Right lobe of liver (tissue), 6 donors: Measurements from ENCODE around the gene EWSR1. TPM values are rescaled to one million over a fixed set of nuclear protein-coding genes. Genes with fewer than 3 reads are reported as not detected.
"Not testable (repeated sequence)": the region's sequence is repeated elsewhere in the genome, so short reads cannot be mapped to it uniquely, and the experiment has no call there.

Experiments used
- ATAC-seq, 4 donors: fragments of 200-7000 bp; cut with Tn5 transposase; one replicate each; pipeline ENCODE4 v1.9.1; 2020; ENCODE audit warnings: mild to moderate bottlenecking in 4 of 4, moderate library complexity in 4 of 4
- DNase-seq, 3 donors: peaks; one replicate each; pipeline ENCODE4 v3.0.0-alpha.2; 2020
- H3K27ac ChIP-seq, 3 donors: fragments of 200-600 bp; one replicate each; pipeline ENCODE4 v1.8.0; 2022
- H3K27me3 ChIP-seq, 2 donors: fragments of 200-600 bp; one replicate each; pipeline ENCODE4 v1.8.0; 2022
- H3K36me3 ChIP-seq, 4 donors: fragments of 200-600 bp; sonication (generic) in 1 of 4; one replicate each; pipeline versions ENCODE4 v1.5.1 to v1.8.0; 2017 to 2022; ENCODE audit warnings: control low read depth in 1 of 4
- H3K4me1 ChIP-seq, 4 donors: fragments of 200-600 bp; sonication (generic) in 1 of 4; one replicate each; pipeline versions ENCODE4 v1.5.1 to v1.8.0; 2017 to 2022; ENCODE audit warnings: control low read depth in 1 of 4
- H3K4me3 ChIP-seq, 3 donors: fragments of 200-600 bp; one replicate each; pipeline ENCODE4 v1.8.0; 2022
- H3K9me3 ChIP-seq, 4 donors: fragments of 200-600 bp; sonication (generic) in 1 of 4; one replicate each; pipeline versions ENCODE4 v1.5.1 to v1.8.0; 2017 to 2022; ENCODE audit warnings: control low read depth in 1 of 4
- POLR2A ChIP-seq: fragments of 450-650 bp; IDR thresholded peaks from one replicate; pipeline ENCODE4 v1.6.1; 2017; ENCODE audit warnings: antibody characterized with exemption, mild to moderate bottlenecking
- WGBS: methylation state at CpG from one replicate; pipeline ENCODE4 v1.1.6; 2018; ENCODE audit warnings: low coverage, low lambda C conversion rate; ENCODE audit not compliant: insufficient coverage; ENCODE audit errors: missing lambda C conversion rate; 5-methylcytosine and 5-hydroxymethylcytosine counted together
- intact Hi-C, 2 donors: fragments of 100-400 bp; cut with DNase I; formaldehyde crosslinking; loops; one replicate each; pipeline versions ENCODE4 v1.11.2 to v1.14.1; 2022
- long read RNA-seq: library from polyadenylated mRNA; unstranded; transcript quantifications from one replicate; pipeline ENCODE4 v2.0.0, GENCODE V29; 2019
- total RNA-seq, 6 experiments: library from RNA; depleted of rRNA in 2 of 6; stranded (reverse); fragments of >200 nt in 2 of 6; fragmentation: NEBNext Ultra II Directional in 3 of 6; extraction: Animal tissue kit (Norgen Biotek cat#: 25700) in 3 of 6; gene quantifications; one replicate each; pipeline versions ENCODE4 v1.1.0 to v1.2.4, GENCODE V29; 2016 to 2023
- TF ChIP-seq, protein P1 (sequence below), 4 donors: fragments of 200-600 bp in 3 of 4; fragments of 450-650 bp in 1 of 4; IDR thresholded peaks; one replicate each; pipeline versions ENCODE4 v1.5.1 to v1.8.0; 2016 to 2022; ENCODE audit warnings: antibody characterized with exemption in 4 of 4, mild to moderate bottlenecking in 2 of 4
- donor health status: DM: no; HTN: yes; CAD: no.
- donor health status: DM: no; HTN: no; CAD: no.
- donor health status: DM: no; HTN: no; CAD: no.
- donor health status: DM: no; HTN: yes; CAD: no.
- donor health status: DM: no; HTN: yes; CAD: no.

Gene EWSR1, protein sequence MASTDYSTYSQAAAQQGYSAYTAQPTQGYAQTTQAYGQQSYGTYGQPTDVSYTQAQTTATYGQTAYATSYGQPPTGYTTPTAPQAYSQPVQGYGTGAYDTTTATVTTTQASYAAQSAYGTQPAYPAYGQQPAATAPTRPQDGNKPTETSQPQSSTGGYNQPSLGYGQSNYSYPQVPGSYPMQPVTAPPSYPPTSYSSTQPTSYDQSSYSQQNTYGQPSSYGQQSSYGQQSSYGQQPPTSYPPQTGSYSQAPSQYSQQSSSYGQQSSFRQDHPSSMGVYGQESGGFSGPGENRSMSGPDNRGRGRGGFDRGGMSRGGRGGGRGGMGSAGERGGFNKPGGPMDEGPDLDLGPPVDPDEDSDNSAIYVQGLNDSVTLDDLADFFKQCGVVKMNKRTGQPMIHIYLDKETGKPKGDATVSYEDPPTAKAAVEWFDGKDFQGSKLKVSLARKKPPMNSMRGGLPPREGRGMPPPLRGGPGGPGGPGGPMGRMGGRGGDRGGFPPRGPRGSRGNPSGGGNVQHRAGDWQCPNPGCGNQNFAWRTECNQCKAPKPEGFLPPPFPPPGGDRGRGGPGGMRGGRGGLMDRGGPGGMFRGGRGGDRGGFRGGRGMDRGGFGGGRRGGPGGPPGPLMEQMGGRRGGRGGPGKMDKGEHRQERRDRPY
- 100 to 1,000 TPM in 3 of 6 experiments, 10 to 100 TPM in 3; 75.0 to 112 (median 98.2) TPM for total RNA-seq
- long read RNA-seq, transcript EWSR1-207 (17 exons, 2,207 nt) = major isoform, 5 of 21 reads
- long read RNA-seq, partial matches to known transcripts = 9 of 21 reads
- long read RNA-seq, other reads (novel, unspliced or antisense) = 2 of 21 reads

DNA sequence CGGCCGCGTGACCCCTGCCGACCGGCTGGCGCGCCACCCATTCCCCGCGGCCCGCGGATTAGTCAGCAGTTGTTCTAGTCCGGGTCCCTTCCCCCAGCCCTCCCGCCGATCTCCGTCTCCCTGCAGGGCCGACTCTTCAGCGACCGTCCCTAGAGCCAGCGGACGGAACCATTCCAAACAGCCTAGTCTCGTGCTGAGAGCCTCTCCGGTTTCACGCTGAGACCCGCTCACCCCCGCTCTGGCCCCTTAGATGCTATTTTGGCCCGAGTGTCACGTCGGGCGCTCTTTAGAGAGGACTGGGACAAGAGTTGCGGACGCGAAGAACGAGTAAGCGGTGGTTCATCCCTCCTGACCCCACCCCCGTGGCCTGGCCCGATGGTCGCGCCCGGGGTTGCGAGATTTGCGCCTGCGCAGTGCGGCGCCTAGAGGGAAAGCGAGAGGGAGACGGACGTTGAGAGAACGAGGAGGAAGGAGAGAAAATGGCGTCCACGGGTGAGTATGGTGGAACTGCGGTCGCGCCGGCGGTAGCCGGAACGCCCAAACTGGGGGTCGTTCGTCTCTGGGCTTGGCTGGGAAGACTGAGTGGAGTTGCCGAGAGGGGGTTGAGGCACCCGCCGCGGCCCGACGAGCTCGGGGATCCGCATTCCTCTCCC lies at the start of gene EWSR1, which contains the start of gene RHBDD3:
Gene EWSR1 (plus strand): TSS at position 411 of the 653 bp plus-strand sequence. CDS start 69 bp downstream, at position 480.
Gene RHBDD3 (minus strand): TSS at position 124 of the 653 bp plus-strand sequence. CDS start 2,355 bp downstream, outside the sequence.
- H3K4me1 ChIP-seq = peaks cover 0 to 37% (median 13%) of the 10 kb centered on the region in 4 donors
- H3K36me3 ChIP-seq = peaks cover 0 to 21% (median 11%) of the 10 kb centered on the region in 4 donors
- peak within 1 kb of the TSS; percentile 63 to 98 (median 87) for H3K4me3 ChIP-seq
- no peaks in the 10 kb centered on the region for H3K9me3 ChIP-seq
- 0% methylated on average over 18 of the region's 67 CpGs for WGBS
- peak; percentile 97 for DNase-seq
- TF ChIP-seq POLR2A = peak; percentile 87
- TF ChIP-seq, protein P1, sequence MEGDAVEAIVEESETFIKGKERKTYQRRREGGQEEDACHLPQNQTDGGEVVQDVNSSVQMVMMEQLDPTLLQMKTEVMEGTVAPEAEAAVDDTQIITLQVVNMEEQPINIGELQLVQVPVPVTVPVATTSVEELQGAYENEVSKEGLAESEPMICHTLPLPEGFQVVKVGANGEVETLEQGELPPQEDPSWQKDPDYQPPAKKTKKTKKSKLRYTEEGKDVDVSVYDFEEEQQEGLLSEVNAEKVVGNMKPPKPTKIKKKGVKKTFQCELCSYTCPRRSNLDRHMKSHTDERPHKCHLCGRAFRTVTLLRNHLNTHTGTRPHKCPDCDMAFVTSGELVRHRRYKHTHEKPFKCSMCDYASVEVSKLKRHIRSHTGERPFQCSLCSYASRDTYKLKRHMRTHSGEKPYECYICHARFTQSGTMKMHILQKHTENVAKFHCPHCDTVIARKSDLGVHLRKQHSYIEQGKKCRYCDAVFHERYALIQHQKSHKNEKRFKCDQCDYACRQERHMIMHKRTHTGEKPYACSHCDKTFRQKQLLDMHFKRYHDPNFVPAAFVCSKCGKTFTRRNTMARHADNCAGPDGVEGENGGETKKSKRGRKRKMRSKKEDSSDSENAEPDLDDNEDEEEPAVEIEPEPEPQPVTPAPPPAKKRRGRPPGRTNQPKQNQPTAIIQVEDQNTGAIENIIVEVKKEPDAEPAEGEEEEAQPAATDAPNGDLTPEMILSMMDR (IDR thresholded peaks at IDR 0.05) = peak in 1 of 4 donors; percentile 22
- no peaks in the 10 kb centered on the region for H3K27me3 ChIP-seq
- ATAC-seq = peak; percentile 86 to 90 (median 89)
- peak within 1 kb of the TSS; percentile 97 to 100 (median 98) for H3K27ac ChIP-seq
- intact Hi-C loops = no loop called here

DNA sequence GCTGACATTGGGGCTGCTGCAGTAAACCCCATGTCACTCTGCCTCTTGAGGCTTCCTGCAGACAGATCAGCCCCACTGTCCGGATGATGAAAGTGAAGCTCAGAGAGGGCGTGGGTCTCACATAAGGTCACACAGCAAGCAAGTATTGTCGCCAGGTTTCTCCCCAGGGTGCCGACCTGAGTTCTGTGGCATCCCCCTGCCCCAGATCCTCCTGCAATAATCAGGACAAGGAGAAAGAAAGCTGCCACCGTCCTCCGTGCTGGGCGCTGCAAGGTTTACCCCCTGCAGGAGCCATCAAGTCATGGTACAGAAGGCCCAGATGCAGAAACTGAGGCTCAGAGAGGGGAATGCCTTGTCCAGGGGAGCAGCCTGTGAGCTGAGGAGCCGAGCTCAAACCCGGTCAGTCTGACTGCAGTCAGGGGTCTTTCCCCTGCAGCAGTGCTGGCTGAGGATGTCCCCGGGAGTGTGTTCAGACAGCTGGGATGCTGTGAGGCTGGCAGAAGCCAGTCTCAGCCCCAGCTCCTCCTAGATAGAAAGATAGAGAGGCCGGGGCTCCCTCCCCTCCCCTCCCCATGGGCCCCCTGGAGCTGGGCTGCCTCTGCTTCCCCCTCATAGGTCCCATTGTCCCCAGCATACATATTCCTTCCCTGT lies 49.2 kb upstream of the EWSR1 start:
- peaks cover 0 to 21% (median 6%) of the 10 kb centered on the region in 4 donors for H3K4me1 ChIP-seq
- WGBS = no CpG with 5 or more reads among the region's 11 CpGs

DNA sequence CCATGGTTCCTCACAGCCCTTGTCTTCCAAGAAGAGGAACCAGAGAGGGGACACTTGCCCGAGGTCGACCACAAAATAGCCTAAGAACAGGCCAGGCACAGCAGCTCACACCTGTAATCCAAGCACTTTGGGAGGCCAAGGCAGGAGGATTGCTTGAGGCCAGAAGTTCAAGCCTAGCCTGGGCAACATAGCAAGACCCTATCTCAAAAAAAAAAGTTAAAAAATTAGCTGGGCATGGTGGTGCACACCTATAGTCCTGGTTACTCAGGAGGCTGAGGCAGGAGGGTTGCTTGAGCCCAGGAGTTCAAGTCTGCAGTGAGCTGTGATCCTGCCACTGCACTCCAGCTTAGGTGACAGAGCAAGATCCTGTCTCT lies 48.7 kb upstream of the EWSR1 start:
- ATAC-seq, H3K27me3 ChIP-seq, intact Hi-C loops, DNase-seq, H3K27ac ChIP-seq, H3K4me3 ChIP-seq, H3K36me3 ChIP-seq, H3K9me3 ChIP-seq: not testable (repeated sequence)
- peaks cover 0 to 21% (median 6%) of the 10 kb centered on the region in 4 donors for H3K4me1 ChIP-seq
- 76% methylated on average over 2 of the region's 2 CpGs for WGBS

More for the DNA sequence above, 49.2 kb upstream of the EWSR1 start:
- no peak overlapping the region for H3K4me3 ChIP-seq
- intact Hi-C loops = no loop called here
- peak in 1 of 3 donors; percentile 36 for DNase-seq
- TF ChIP-seq, protein P1 (IDR thresholded peaks at IDR 0.05) = no peak
- TF ChIP-seq POLR2A = no peak
- H3K9me3 ChIP-seq = no peaks in the 10 kb centered on the region
- no peak overlapping the region for H3K27ac ChIP-seq
- H3K27me3 ChIP-seq = no peaks in the 10 kb centered on the region
- no peak for ATAC-seq
- no peaks in the 10 kb centered on the region for H3K36me3 ChIP-seq

DNA sequence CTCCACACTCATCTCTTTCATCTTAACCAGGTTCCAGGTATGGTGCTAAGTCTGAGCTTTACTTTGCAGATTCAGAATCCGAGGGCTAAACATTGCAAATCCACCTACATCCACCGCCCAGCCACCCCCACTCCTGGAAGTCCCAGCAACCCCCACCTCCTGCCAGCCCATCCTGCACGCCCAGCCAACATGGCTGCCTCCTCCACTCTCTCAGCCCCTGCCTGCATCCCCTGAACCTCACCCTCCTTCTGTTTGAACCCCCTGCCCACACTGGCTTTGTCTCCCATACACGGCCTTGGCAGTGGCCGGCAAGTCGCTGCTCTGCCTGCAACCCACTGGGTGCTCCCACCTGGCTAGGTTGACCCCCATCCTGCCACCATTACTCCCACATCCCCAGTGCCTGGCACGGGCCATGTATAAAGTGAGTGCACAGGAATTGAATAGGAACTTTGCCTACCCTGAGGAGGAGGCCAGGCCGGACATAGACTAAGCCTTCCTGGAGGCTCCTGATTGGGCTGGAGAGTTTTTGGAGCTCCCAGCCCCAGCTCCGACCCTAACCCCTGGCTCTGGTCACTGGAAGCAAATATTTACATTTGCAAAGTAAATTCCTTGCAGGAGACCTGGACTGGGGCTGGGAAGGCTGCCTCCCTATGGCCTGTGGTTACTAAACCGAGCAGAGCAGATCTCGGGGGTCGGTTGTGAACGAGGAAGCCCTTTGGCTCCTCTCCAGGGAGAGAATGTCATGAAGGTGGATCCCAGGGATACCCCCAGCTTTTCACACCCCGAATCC lies 48.0 kb upstream of the EWSR1 start:
- Histone ChIP-seq H3K9me3 (no peaks in the 10 kb centered on the region), H3K27me3 (no peaks in the 10 kb centered on the region), H3K4me3 (no peak overlapping the region), H3K27ac (no peak overlapping the region), H3K4me1 (peaks cover 0 to 21% (median 6%) of the 10 kb centered on the region in 4 donors), H3K36me3 (no peaks in the 10 kb centered on the region)
- intact Hi-C loops = no loop called here
- 74% methylated on average over 8 of the region's 14 CpGs for WGBS
- peak; percentile 48 to 61 (median 54) for ATAC-seq
- TF ChIP-seq, protein P1 (IDR thresholded peaks at IDR 0.05) = no peak
- TF ChIP-seq POLR2A = no peak
- peak in 1 of 3 donors; percentile 59 for DNase-seq
